SU-DHL-6 (cell line): ENCODE data around the gene AVPR2.

Experiments used
- H2AFZ ChIP-seq: fragments of 200-600 bp; sonication (generic); 2 replicates; pipeline ENCODE4 v1.6.1; 2014; ENCODE audit warnings: low read depth, mild to moderate bottlenecking, moderate library complexity, mixed read lengths, antibody characterized with exemption, low read length; ENCODE audit not compliant: severe bottlenecking
- H3F3A ChIP-seq: fragments of 200-600 bp; shearing (Covaris generic); 2 replicates; pipeline ENCODE4 v1.6.0; 2016; ENCODE audit warnings: antibody characterized with exemption, mild to moderate bottlenecking; ENCODE audit not compliant: insufficient read depth
- H3K27ac ChIP-seq: fragments of 200-600 bp; sonication (generic); 2 replicates; pipeline ENCODE4 v1.5.1; 2016; ENCODE audit warnings: low read depth, mild to moderate bottlenecking, low read length, moderate library complexity, mixed read lengths
- H3K27me3 ChIP-seq: fragments of 200-600 bp; sonication (generic), shearing (Covaris generic); 2 replicates; pipeline ENCODE4 v1.6.0; 2014; ENCODE audit warnings: mild to moderate bottlenecking, low read length
- H3K36me3 ChIP-seq: fragments of 200-600 bp; sonication (generic); 2 replicates; pipeline ENCODE4 v1.6.1; 2014; ENCODE audit warnings: mild to moderate bottlenecking, low read length, mixed read lengths
- H3K4me2 ChIP-seq: fragments of 300-600, 200-600 bp; shearing (Covaris generic), sonication (generic); 2 replicates; pipeline ENCODE4 v1.6.0; 2014; ENCODE audit warnings: low read length, low read depth, mild to moderate bottlenecking; ENCODE audit not compliant: poor library complexity, severe bottlenecking
- H3K4me3 ChIP-seq: fragments of 200-600 bp; sonication (generic); 2 replicates; pipeline ENCODE4 v1.5.1; 2014; ENCODE audit warnings: antibody characterized with exemption, low read length, mild to moderate bottlenecking, mixed read lengths; ENCODE audit not compliant: insufficient read depth, poor library complexity, severe bottlenecking
- H3K79me2 ChIP-seq: fragments of 200-600 bp; sonication (generic); 2 replicates; pipeline ENCODE4 v1.6.1; 2014; ENCODE audit warnings: mild to moderate bottlenecking, low read length, moderate library complexity; ENCODE audit not compliant: insufficient read depth
- H3K9ac ChIP-seq: fragments of 200-600 bp; sonication (generic); 2 replicates; pipeline ENCODE4 v1.7.0; 2014; ENCODE audit warnings: mild to moderate bottlenecking, low read length
- H3K9me2 ChIP-seq: fragments of 200-600 bp; sonication (generic); replicated peaks from 2 replicates; pipeline ENCODE4 v1.6.1; 2014; ENCODE audit warnings: low read length; ENCODE audit not compliant: insufficient read depth
- H3K9me3 ChIP-seq: fragments of 200-600 bp; sonication (generic); 2 replicates; pipeline ENCODE4 v1.6.1; 2014; ENCODE audit warnings: low read length, mixed read lengths; ENCODE audit not compliant: insufficient read depth
- H4K20me1 ChIP-seq: fragments of 200-600 bp; sonication (generic); 2 replicates; pipeline ENCODE4 v1.6.1; 2014; ENCODE audit warnings: low read depth, mild to moderate bottlenecking, antibody characterized with exemption, low read length, moderate library complexity, mixed read lengths
- CTCF ChIP-seq: fragments of 200-600 bp; sonication (generic); IDR thresholded peaks from one replicate; pipeline ENCODE4 v1.5.1; 2017; ENCODE audit warnings: antibody characterized with exemption, mild to moderate bottlenecking, low read length, moderate library complexity; ENCODE audit not compliant: insufficient read depth, poor library complexity, severe bottlenecking
- EZH2phosphoT487 ChIP-seq: fragments of 200-600 bp; sonication (generic), shearing (Covaris generic); conservative IDR thresholded peaks from 2 replicates; pipeline ENCODE4 v1.6.1; 2018; ENCODE audit warnings: mild to moderate bottlenecking, antibody characterized with exemption, low read length, moderate library complexity, mixed read lengths

Gene AVPR2

GRCh38 chrX:153885968-153886903 lies 18.2 kb upstream of the AVPR2 start, which contains the start of gene L1CAM:
Gene L1CAM, minus strand, starts transcription at chrX:153886173. Its CDS starts 10,337 bp downstream, at chrX:153875836.
- H3K27me3 ChIP-seq, result no peaks in the 10 kb centered on the region
- no peaks in the 10 kb centered on the region for H3K9me2 ChIP-seq
- no peak within 1 kb of the TSS for H3K9ac ChIP-seq
- H3K36me3 ChIP-seq, result no peaks in the 10 kb centered on the region
- H3K9me3 ChIP-seq, result no peaks in the 10 kb centered on the region
- no peaks in the 10 kb centered on the region for H3K79me2 ChIP-seq
- H4K20me1 ChIP-seq, result no peaks in the 10 kb centered on the region
- H3K4me3 ChIP-seq, result no peak within 1 kb of the TSS
- TF ChIP-seq EZH2phosphoT487 (no peak), CTCF (no peak)
- no peak within 1 kb of the TSS for H3K27ac ChIP-seq
- H3K4me2 ChIP-seq, result no peak within 1 kb of the TSS
- H2AFZ ChIP-seq, result no peak within 1 kb of the TSS
- H3F3A ChIP-seq, result no peaks in the 10 kb centered on the region

GRCh38 chrX:153886915-153887314 lies 17.6 kb upstream of the AVPR2 start:
- Histone ChIP-seq H3K9ac (no peak overlapping the region), H3K4me3 (no peak overlapping the region), H3K9me3 (no peaks in the 10 kb centered on the region), H2AFZ (no peak overlapping the region), H3K36me3 (no peaks in the 10 kb centered on the region), H4K20me1 (no peaks in the 10 kb centered on the region), H3F3A (no peaks in the 10 kb centered on the region), H3K79me2 (no peaks in the 10 kb centered on the region), H3K9me2 (no peaks in the 10 kb centered on the region), H3K27ac (no peak overlapping the region), H3K27me3 (no peaks in the 10 kb centered on the region), H3K4me2 (no peak overlapping the region)
- TF ChIP-seq EZH2phosphoT487, result no peak
- no peak for TF ChIP-seq CTCF

DNA sequence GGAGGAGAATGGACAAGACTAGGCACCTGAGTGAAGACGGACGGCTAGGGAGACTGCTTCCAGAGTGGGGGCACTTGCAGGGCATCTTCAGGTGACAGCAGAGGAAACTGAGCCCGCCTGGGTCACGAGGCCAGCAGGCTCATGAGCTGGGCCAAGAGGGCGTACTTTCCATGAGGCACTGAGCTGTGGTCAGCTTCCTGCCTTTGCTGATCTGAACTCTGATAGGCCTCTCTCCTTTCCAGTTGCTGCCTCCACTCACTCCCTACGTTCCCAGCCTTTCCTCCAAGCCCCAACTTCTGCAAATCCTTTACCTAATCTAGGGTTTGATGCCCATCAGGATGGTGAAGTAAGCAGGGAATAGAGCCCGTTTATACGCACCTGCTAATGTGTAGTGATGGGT lies 17.1 kb upstream of the AVPR2 start:
- H3F3A ChIP-seq, result no peaks in the 10 kb centered on the region
- H3K27me3 ChIP-seq, result no peaks in the 10 kb centered on the region
- H3K36me3 ChIP-seq, result no peaks in the 10 kb centered on the region
- H3K4me2 ChIP-seq, result no peak overlapping the region
- TF ChIP-seq EZH2phosphoT487 (no peak), CTCF (no peak)
- H3K9me2 ChIP-seq, result no peaks in the 10 kb centered on the region
- no peak overlapping the region for H3K4me3 ChIP-seq
- H3K79me2 ChIP-seq, result no peaks in the 10 kb centered on the region
- H3K9me3 ChIP-seq, result no peaks in the 10 kb centered on the region
- H3K9ac ChIP-seq, result no peak overlapping the region
- H4K20me1 ChIP-seq, result no peaks in the 10 kb centered on the region
- H2AFZ ChIP-seq, result no peak overlapping the region
- no peak overlapping the region for H3K27ac ChIP-seq
